HK-2 (cell line): Measurements from ENCODE around the gene SLC16A7.

Experiments used
- DNase-seq: peaks from one replicate; pipeline ENCODE4 v3.0.0-alpha.2; 2018; ENCODE audit not compliant: unreplicated experiment

The SLC16A7 gene

DNA sequence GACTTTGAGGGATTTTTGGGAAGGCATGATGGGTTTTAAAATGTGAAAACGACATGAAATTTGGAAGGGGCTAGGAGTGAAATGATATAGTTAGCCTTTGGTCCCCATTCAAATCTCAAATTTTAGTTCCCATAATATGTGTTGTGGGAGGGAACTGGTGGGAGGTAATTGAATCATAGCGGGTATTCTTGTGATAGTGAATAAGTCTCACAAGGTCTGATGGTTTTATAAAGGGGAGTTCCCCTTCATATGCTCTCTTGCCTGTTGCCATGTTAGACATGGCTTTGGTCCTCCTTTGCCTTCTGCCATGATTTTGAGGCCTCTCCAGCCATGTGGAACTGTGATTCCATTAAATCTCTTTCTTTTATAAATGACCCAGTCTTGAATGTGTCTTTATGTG, 72.8 kb downstream of the SLC16A7 start:
- DNase-seq: no peak

DNA sequence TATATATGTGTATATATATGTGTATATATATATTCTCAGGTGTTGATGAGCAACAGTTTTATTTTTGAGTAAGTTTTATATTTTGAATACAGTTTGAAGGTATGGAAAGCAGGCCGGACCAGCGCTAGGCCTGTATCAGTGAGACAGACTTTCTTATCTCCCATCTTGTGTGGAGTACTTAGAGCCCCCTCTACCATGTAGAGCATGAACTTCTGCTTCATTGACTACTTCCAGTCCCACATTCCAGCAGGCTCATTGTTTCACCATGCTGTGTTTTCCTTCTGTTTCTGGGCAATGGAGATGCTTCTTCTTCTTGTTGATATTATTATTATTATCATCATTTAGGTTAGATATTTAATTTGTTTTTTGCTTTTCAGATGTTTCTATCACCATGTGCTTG, 76.4 kb downstream of the SLC16A7 start:
- no peak for DNase-seq

DNA sequence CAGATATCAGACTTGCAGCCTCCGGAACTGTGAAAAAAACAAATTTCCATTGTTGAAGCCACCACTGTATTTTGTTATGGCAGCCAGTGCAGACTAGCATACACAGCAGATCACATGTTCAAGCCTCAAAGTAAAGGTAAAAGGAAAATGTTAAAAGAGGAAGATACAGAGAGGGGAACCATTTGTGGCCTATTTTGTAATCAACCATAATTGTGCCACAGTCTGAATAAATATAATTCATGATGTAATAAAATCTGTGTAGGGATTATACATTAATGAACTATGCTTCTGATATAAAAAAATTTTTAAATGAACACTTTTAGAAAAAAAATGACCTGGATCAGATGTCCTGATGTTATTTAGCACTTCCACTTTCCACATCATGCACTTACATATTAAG, 79.6 kb downstream of the SLC16A7 start:
- no peak for DNase-seq

DNA sequence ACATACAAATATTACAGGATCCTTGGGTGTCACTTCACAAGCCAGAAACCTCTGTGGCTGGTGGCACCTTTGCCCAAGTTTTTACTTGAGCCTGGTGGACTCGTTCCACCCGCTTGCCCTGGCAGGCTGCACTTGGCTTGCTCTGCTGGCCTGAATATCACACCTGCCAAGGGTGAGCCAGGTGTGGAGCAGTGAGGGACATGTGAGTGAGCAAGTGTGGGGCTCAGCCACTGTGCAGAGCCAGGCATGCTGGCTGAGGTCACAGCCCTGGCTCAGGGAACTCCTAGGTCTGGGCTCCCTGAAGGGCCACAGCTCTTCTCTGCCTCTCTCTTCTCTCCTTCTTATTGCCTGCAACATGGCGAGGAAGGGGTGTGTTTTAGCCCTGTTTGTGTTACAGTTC, 82.0 kb downstream of the SLC16A7 start:
- no peak for DNase-seq

DNA sequence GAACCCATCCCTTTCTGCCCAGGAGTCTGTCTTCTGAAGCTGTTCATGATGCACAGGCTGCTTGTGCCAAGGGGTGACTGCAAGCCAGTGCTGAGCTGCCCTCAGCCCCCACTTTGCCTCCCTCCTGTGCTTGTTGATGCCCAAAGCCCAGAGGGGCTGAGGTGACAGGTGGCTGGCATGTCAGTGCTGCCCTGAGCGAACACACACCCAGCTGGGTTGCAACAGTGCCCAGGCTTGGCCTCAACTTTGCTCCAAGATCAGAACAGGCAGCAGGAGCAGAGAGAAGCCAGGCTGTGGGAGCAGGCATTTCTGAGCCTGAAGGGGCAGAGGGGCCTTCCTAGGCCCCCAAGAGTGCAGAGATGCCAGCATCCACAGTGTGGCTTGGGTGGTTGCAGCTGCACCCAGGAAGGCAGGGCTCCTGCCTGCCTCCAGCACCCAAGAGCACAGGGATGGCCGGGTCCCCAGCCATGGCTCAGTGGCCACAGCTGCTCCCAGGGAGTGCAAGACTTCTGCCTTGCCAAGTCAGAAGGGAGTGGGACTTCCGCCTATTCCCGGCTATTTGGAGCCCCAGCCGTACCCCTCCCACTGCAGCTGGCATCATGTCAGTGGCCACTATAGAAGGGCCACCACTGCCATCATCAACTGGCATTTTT, 83.1 kb downstream of the SLC16A7 start:
- no peak for DNase-seq

DNA sequence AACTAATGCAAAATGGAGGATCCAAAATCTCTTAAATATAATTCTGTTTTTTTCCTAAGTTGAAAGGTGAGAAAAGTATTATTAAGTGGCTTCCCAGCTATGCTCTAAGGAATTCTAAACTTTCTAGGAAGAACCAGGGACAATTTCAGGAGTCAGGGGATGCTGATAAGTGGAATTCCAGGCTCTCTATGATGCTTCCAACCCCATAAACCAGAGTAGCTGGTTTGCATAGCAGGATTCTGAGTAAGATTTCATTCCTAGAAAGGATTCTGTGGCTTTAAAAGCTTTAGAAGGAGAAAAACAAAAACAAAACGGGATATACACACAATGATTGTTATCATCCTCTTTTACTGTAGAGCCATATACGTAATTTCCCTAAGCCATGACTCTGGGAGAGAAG, 93.9 kb downstream of the SLC16A7 start:
- DNase-seq: no peak

DNA sequence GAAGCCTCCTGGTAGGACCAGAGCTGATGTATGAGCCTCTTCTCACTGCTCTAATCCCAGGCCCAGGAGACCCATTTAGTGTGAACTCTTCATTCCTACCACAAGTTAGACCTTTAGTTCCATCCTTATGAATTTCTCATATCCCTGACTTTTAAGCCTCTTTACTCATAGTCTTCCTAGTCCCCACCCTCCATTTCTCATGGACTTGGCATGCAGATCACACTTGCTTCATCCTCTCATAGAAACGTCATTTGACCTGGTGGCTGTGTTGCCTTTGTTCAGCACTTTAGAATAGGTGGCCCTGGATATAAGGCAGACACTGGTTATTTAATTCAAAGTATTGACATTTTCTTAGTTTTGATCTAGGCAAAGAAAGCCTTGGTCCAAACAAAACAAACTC, 99.5 kb downstream of the SLC16A7 start:
- DNase-seq: no peak

DNA sequence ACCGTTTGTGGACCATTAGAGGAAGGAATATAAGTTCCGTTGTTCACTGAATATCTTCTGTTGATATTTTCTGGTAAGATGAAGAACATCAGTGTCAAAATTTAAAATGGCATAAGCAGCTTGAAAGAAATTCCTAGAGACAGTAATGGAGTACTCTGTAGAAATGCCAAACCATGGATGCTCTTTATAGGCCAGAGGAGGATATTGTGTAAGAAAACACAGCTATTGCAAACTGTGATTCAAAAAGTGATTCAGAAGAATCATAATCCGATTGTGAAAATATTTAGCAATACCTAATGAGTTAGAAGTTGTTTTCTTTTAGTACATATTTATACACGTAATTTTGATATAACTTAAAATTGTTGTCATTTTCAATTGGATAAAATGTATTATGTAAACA, 102.8 kb downstream of the SLC16A7 start:
- no peak for DNase-seq

DNA sequence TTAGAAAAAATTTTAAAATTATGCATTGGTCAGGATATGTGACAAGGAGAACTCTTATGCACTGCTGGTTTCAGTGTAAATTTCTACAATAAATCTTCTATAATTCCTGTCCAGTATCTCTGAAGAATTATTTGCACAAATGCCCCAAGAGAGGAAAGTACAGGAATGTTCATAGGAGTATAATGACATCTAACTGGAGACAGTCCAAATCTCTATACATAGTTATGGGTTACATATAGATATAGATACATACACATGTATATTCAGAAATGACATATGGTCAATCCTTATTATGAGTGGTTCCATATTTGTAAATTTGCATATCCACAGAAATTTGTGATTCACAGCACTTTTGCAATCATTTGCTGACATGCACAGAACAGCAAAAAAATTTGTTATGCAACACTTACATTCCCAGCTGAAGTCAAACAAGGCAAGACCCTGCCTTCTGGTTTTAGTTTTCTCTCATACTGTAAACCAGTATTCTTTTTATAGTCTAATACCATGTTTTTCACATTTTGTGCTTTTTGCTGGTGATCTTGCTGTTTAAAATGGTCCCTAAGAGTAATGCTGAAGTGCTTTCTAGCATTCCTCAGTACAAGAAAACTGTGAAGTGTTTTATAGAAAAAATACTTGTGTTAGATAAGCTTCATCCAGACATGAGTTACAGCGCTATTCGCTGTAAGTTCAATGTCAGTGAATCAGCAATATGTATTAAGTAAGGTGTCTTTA, 103.8 kb downstream of the SLC16A7 start:
- DNase-seq: no peak

DNA sequence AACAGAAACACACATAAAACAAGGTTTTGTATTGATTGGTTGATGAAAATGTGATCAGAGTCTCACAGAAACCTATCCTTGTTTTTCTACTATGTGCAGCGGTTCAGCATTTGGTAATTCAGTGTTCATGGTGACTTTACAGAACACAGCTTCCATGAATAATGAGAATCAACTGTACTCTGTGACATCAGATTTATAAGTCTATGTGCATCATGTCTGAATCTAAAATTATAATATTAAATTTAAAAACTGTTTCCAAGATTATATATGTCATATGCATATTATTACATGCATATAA, 104.3 kb downstream of the SLC16A7 start:
- DNase-seq: no peak

DNA sequence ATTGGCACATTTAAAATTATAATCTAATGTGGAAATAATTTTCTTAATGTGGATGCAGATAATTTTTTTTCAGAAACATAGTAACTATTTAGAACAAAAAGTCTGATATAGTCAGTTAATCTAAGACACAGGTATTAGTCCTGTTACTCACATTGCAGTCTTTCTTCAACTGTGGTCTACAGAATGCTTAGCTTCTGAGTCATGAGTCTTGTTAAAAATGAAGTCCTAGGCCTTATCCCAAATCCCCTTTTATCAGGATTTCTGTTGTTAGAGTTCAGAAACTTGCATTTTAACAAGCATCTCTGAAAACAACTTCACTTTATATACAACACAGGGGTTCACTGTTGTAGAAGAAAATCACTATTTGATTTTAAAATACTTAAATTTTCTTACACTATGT, 112.2 kb downstream of the SLC16A7 start:
- DNase-seq: no peak

DNA sequence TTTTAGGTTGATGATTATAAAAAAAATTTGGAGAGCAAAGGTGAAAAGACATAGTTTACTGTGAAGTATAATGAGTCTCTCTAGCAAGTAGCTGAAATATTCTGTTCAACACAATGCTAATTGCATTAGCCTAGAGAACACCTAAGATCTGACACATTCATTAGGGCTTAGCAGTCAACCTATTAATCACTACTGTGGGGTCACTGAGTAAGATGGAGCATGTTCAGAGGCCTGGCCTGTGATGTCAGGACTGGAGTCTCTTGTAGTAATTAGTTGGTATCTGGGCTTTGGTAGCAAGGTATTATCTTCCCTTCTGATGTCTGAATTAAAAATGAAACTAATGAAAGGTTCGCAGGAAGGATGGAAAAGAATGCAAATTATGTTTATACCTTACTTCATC, 112.7 kb downstream of the SLC16A7 start:
- DNase-seq: no peak

DNA sequence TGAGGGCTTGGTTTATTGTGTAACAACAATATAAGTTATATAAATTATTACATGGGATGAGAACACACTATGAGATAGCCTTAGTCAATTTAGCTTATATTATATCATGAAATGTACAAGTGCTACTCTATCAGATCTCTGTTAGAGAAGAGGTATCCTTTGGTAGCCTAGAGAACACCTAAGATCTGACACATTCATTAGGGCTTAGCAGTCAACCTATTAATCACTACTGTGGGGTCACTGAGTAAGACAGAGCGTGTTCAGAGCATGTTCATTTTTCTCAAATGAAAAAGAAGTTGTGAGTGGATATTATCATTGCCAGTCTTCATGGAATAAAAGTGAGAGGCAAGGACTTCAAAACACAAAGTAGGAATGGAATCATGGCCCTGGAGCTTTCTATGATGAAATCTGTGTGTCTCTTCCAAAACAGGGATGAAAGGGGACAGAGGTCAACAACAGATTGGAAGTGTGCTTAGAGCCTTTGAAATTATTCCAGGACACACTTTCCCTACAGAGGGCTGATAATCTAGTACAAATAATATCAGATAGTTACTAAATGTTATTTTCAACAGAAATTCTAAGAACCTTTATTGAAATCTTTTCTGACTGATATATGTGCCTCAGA, 114.3 kb downstream of the SLC16A7 start:
- no peak for DNase-seq

DNA sequence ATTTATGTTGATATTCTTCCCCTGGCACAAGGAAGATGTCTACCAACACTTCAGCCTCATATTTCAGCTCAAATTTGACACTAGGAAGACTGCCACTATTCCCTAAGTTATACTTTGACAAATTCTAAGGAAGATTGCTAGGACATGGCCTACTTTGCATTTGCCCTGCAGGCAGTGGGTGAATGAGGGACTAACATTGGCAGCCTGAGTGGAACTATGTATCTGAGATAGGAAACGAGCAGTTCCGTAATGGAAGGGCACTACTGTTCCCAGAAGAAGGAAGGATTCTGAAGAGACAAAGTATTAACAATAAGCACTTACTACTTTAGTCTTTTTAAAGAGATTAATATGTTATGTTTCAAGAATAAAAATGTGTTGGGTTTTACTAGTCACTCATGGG, 115.1 kb downstream of the SLC16A7 start:
- DNase-seq: no peak

DNA sequence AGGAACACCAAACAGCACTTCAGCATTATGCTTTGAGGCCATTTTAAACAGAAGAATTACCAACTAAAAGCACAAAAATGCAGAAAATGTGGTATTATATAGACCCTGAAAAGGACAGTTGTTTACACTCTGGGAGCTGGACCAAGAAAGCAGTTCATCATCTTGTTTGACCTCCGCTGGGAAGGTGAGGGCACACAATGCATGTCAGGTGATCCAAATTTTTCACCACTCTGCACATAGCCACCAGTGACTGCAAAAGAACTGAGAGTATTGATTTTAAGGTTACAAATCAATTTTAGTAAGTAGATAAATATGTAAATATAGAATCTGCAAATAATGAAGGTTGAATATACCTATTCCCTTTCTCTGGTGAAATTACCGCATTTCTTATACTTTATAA, 119.6 kb downstream of the SLC16A7 start:
- no peak for DNase-seq

DNA sequence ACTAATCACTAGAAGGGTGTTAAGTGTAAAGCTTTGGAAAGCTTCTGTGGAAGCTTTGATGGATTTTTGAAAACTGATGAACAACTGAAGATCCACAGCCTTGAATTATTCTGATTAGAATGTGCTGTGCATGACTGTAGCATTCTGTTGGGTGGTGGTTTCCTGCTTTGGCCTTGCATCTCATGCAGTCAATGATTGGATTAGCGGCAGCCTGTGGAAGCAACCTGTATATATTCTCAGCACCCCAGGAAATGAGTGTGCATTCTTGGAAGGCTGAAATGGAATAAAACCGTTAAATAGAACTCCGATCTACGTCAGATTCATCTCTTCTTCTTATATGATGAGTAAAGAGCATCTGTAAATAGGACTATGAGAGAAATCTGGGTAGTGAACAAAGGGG, 120.2 kb downstream of the SLC16A7 start:
- no peak for DNase-seq

DNA sequence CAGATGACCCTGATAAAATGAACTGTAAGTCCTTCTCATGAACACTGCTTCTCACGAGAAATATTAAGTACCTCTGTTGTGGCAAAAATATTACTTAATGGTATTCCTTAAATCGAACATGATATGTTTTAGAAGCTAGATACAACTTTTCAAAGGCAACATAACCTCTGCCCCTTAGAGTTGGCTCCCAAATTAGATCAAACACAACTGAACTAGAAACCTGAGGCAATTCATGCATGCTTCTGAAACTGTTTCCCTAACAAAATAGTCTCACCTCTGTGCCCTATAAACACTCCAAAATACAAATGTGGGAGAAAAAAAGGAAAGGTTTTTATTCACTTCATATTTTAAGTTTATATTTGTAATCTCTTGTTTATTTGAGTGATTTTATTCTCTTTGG, 121.6 kb downstream of the SLC16A7 start:
- DNase-seq: no peak

DNA sequence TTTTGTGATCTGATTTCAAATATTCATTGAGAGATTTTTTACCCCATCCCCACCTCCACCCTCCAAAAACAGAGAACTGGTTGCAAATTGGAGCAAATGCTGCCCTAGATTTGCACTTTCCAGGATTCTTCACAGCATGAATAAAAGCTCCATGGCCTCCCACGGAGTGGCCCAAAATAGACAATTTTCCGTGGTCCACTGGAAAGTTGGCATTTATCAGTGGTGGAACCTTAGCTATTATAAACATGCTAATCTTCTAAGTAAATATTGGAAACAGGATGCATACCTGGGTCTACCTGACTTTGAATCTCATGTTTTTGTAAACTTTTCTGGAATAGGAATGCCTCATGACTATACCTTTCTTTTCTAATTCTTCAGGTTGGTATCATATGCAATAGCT, 123.9 kb downstream of the SLC16A7 start:
- DNase-seq: no peak

DNA sequence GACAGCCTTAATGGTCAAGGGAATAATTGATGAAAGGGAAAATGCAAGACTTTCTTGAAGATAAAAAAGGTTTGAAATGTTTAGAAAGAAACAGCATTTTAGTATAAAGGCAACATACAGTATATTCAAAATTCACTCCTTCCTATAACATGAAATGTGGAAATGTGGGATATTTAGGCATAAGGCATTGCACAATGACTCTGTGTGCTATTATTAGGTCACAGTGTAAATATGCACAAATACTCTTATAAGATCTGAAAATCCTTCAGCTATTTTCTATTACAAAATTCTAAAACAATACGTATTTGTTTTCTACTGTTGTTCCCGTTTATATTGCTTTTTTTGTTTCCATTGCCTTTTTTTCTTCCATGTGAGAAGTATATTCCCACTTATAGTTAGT, 127.7 kb downstream of the SLC16A7 start:
- DNase-seq: no peak

DNA sequence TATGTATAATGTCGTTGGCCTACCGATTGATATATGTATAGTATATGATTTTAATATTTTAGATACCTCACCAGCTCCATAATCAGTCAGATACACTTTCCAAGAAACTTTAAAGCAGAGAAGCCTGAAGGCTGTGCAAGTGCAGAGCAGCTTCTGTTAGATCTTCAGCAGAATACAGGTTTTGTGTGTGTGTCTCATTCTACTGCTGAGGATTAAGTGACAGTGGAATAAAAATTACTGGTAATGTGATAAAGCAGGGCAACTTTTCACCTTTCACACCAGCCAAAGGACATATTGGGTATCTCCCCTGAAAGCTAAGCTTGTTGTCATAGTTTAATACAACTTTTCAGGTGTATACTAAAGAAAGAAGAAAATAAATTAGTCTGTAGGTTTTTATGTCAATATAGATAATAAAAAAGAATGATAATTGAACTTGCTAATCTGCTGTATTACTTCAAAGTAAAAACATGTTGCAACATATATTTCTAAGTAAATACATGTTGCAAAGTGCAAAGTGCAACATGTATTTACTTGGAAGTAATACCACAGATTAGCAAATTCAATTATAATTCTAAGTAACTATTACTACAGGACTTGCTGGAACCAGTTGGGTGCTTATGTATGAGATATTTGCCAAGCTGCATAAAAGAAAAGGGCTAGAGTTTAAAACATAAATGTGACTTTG, 128.3 kb downstream of the SLC16A7 start:
- DNase-seq: no peak

DNA sequence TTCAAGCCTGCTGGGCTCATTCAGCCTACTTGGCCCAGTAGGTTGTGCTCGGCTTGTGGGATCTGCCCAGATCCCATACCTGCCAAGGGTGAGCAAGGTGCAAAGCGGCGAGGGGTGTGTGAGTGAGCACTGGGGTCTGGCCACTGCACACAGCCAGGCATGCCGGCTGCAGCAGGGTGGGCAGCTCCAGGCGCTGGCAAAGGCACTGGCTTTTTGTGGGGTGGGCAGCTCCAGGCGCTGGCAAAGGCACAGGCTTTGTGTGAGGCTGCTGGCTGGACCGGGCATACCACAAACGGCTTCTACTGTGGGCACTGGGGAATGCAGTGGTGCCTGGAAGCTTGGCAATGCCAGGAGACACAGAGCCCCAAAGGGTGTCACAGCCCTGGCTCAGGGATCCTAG, 137.4 kb downstream of the SLC16A7 start:
- no peak for DNase-seq

DNA sequence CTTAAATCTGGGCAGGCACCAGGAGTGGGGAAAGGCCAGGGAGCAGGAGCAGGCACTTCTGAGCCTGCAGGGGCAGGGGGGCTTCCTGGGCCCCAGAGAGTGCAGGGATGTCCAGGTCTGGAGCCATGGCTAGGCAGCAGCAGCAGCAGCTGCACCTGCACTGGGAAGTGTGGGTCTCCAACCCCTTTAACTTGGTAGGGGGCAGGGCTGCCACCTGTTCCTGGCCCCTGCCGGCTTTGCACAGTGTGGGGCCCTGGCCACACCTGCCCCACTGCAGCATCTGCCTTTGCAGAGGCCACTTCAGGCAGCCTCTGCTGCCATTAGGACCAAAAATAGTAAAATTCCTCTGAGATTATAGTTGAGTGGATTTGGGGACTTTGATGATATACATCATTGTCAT, 138.5 kb downstream of the SLC16A7 start:
- no peak for DNase-seq

DNA sequence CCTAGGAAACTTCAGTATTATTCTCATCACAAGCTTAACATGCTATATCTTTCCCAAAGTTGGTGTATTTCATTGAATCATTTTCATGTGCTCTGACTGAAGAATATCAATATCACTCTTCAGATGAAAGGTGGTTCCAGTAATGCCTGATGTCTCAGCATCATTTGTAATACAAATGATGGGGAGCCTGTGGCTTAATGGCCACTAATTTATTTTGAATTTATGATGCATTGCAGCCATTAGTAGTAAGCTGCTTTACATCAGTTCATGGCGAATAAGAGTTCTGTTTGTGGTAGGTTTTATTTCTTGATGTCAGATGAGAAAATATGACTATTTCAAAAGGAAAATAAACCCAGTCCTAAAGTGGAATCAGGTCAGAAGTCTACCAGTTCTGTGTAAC, 139.4 kb downstream of the SLC16A7 start:
- DNase-seq: no peak
